Trophoblast cell (in vitro differentiated cells and primary cell): ENCODE measurements around the gene PMCH. TPM values are rescaled to one million over a fixed set of nuclear protein-coding genes. Genes with fewer than 3 reads are reported as not detected.
"Not testable (repeated sequence)": the region's sequence is repeated elsewhere in the genome, so short reads cannot be mapped to it uniquely, and the experiment has no call there.

Experiments used
- DNase-seq, 2 donors: peaks; one replicate each; pipeline ENCODE4 v3.0.0-alpha.2; 2016
- H2AFZ ChIP-seq: 2 replicates; pipeline ENCODE4 v1.6.1; 2013; ENCODE audit warnings: low read length, moderate library complexity, mild to moderate bottlenecking; ENCODE audit not compliant: insufficient read depth, poor library complexity
- H2AK5ac ChIP-seq: 2 replicates; pipeline ENCODE4 v1.6.1; 2013; ENCODE audit warnings: mild to moderate bottlenecking, low read length
- H2BK120ac ChIP-seq: 2 replicates; pipeline ENCODE4 v1.6.1; 2013; ENCODE audit warnings: low read length, mild to moderate bottlenecking, moderate library complexity; ENCODE audit not compliant: insufficient read depth, poor library complexity
- H2BK12ac ChIP-seq: 2 replicates; pipeline ENCODE4 v1.6.1; 2013; ENCODE audit warnings: mild to moderate bottlenecking, low read length, moderate library complexity
- H2BK5ac ChIP-seq: 2 replicates; pipeline ENCODE4 v1.6.1; 2013; ENCODE audit warnings: low read length, low read depth, moderate library complexity, mild to moderate bottlenecking; ENCODE audit not compliant: poor library complexity
- H3K14ac ChIP-seq: 2 replicates; pipeline ENCODE4 v1.6.1; 2013; ENCODE audit warnings: mild to moderate bottlenecking, low read length
- H3K18ac ChIP-seq: 2 replicates; pipeline ENCODE4 v1.6.1; 2013; ENCODE audit warnings: mild to moderate bottlenecking, low read length
- H3K23ac ChIP-seq: 2 replicates; pipeline ENCODE4 v1.6.1; 2013; ENCODE audit warnings: low read length
- H3K27ac ChIP-seq: 2 replicates; pipeline ENCODE4 v1.5.1; 2013; ENCODE audit warnings: low read depth, mild to moderate bottlenecking, inconsistent platforms, low read length, moderate library complexity
- H3K27me3 ChIP-seq: 2 replicates; pipeline ENCODE4 v1.6.1; 2013; ENCODE audit warnings: inconsistent platforms, mild to moderate bottlenecking, low read length, moderate library complexity; ENCODE audit not compliant: insufficient read depth
- H3K36me3 ChIP-seq, 2 experiments: 1 replicate in 1 of 2; 2 replicates in 1 of 2; pipeline ENCODE4 v1.6.1; 2013; ENCODE audit warnings: low read length in 2 of 2, mild to moderate bottlenecking in 2 of 2, moderate library complexity in 1 of 2; ENCODE audit not compliant: insufficient read depth in 2 of 2, control insufficient read depth in 1 of 2
- H3K4ac ChIP-seq: 2 replicates; pipeline ENCODE4 v1.6.1; 2013; ENCODE audit warnings: low read depth, mild to moderate bottlenecking, low read length, moderate library complexity
- H3K4me1 ChIP-seq, 2 experiments: 1 replicate in 1 of 2; 2 replicates in 1 of 2; pipeline ENCODE4 v1.6.1; 2013; ENCODE audit warnings: low read length in 2 of 2, mild to moderate bottlenecking in 2 of 2, moderate library complexity in 1 of 2; ENCODE audit not compliant: insufficient read depth in 2 of 2, control insufficient read depth in 1 of 2
- H3K4me2 ChIP-seq: 2 replicates; pipeline ENCODE4 v1.6.1; 2013; ENCODE audit warnings: inconsistent platforms, mild to moderate bottlenecking, low read length, moderate library complexity
- H3K4me3 ChIP-seq: 2 replicates; pipeline ENCODE4 v1.5.1; 2013; ENCODE audit warnings: mild to moderate bottlenecking, low read depth, low read length, inconsistent platforms
- H3K79me1 ChIP-seq: one replicate; pipeline ENCODE4 v1.6.1; 2013; ENCODE audit warnings: low read length
- H3K79me2 ChIP-seq: 2 replicates; pipeline ENCODE4 v1.6.1; 2013; ENCODE audit warnings: low read length, mild to moderate bottlenecking; ENCODE audit not compliant: control insufficient read depth, insufficient read depth, poor library complexity
- H3K9ac ChIP-seq: 2 replicates; pipeline ENCODE4 v1.6.1; 2013; ENCODE audit warnings: mild to moderate bottlenecking, low read length
- H3K9me3 ChIP-seq: 2 replicates; pipeline ENCODE4 v1.6.1; 2013; ENCODE audit warnings: low read depth, mild to moderate bottlenecking, control low read depth, inconsistent platforms, low read length; ENCODE audit not compliant: insufficient read depth
- H4K12ac ChIP-seq: 2 replicates; pipeline ENCODE4 v1.6.1; 2013; ENCODE audit warnings: low read depth, mild to moderate bottlenecking, low read length, moderate library complexity
- H4K8ac ChIP-seq: 2 replicates; pipeline ENCODE4 v1.6.1; 2013; ENCODE audit warnings: low read depth, mild to moderate bottlenecking, low read length, moderate library complexity
- H4K91ac ChIP-seq: one replicate; pipeline ENCODE4 v1.6.1; 2013; ENCODE audit warnings: low read depth, mild to moderate bottlenecking, low read length, moderate library complexity
- WGBS: extraction: QIAGEN DNeasy Blood & Tissue Kit; methylation state at CpG from one replicate; pipeline ENCODE4 v1.1.7; 2013; ENCODE audit warnings: missing lambda C conversion rate; ENCODE audit not compliant: insufficient read length, insufficient coverage; ENCODE audit errors: extremely low coverage; 5-methylcytosine and 5-hydroxymethylcytosine counted together
- polyA plus RNA-seq: library from polyadenylated mRNA; stranded (reverse); fragments of 200-250 nt; gene quantifications from 2 replicates; pipeline ENCODE4 v1.2.3, GENCODE V29; 2013

Gene PMCH, protein sequence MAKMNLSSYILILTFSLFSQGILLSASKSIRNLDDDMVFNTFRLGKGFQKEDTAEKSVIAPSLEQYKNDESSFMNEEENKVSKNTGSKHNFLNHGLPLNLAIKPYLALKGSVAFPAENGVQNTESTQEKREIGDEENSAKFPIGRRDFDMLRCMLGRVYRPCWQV
- not detected in 2 replicates for polyA plus RNA-seq

DNA sequence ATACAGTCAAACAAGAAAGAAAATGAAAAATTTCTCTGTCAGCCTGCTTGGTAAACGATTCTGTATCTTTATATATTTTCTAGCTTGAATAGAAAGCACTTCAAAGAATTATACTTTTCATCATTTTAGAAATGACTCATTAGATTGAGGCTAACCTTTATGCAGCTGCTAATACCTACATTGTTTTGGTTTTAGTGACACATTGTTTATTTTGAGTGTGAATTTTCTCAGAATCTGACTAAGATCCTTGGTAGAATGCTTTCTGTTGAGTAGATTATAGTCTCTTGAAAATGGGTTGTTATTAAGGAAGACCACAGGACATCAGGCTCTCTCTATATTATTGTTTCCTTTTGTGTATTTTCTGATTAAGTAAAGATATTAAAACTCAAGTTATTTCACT, at the start of gene PMCH:
Gene PMCH (minus strand): TSS at position 45 of the 400 bp plus-strand sequence. CDS start 63 bp downstream, outside the sequence.
- no peaks in the 10 kb centered on the region for H3K79me2 ChIP-seq
- H3K27me3 ChIP-seq, result no peaks in the 10 kb centered on the region
- H4K12ac ChIP-seq, result no peak within 1 kb of the TSS
- no peak within 1 kb of the TSS for H3K4ac ChIP-seq
- no peak within 1 kb of the TSS for H3K4me3 ChIP-seq
- no peaks in the 10 kb centered on the region for H3K36me3 ChIP-seq
- WGBS, result no CpG with 5 or more reads among the region's 1 CpG
- DNase-seq, result no peak
- no peak within 1 kb of the TSS for H4K8ac ChIP-seq
- no peak within 1 kb of the TSS for H3K14ac ChIP-seq
- no peaks in the 10 kb centered on the region for H3K79me1 ChIP-seq
- no peak within 1 kb of the TSS for H3K18ac ChIP-seq
- H3K4me1 ChIP-seq, result no peaks in the 10 kb centered on the region
- no peaks in the 10 kb centered on the region for H3K9me3 ChIP-seq
- no peak within 1 kb of the TSS for H4K91ac ChIP-seq
- H2BK12ac ChIP-seq, result no peak within 1 kb of the TSS
- H3K27ac ChIP-seq, result no peak within 1 kb of the TSS
- no peak within 1 kb of the TSS for H3K9ac ChIP-seq
- H2AK5ac ChIP-seq, result no peak within 1 kb of the TSS
- H2AFZ ChIP-seq, result no peak within 1 kb of the TSS
- H2BK5ac ChIP-seq, result no peak within 1 kb of the TSS
- no peak within 1 kb of the TSS for H3K4me2 ChIP-seq
- H3K23ac ChIP-seq, result no peak within 1 kb of the TSS
- H2BK120ac ChIP-seq, result no peak within 1 kb of the TSS

DNA sequence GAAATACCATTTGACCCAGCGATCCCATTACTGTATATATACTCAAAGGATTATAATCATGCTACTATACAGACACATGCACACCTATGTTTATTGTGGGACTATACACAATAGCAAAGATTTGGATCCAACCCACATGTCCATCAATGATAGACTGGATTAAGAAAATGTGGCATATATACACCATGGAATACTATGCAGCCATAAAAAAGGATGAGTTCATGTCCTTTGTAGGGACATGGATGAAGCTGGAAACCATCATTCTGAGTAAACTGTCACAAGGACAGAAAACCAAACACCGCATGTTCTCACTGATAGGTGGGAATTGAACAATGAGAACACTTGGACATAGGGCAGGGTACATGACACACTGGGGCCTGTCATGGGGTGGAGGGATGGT, 43.2 kb upstream of the PMCH start:
- H2AFZ ChIP-seq, result not testable (repeated sequence)
- WGBS, result no CpG with 5 or more reads among the region's 2 CpGs

DNA sequence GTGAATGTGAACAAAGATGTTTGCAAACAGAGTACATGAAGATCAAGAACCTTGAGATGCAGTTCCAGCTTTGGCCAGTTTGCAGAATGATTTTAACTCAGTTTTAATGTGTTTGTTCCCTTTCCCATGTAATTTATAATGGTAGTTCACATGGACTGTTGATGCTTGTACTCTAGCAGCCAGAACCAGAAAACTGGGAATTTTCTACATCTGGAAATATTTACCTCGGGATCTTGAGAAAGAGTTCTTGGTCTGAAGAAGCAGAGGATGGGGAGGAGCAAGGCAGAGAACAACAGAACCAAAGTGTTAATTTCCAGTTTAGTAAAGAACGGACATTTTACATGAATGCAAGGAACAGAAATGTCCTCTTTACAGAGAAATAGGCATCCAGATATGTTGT, 37.0 kb upstream of the PMCH start:
- Histone ChIP-seq H3K18ac (no peak overlapping the region), H3K23ac (no peak overlapping the region), H3K4me1 (no peaks in the 10 kb centered on the region), H4K12ac (no peak overlapping the region), H3K9ac (no peak overlapping the region), H3K27ac (no peak overlapping the region), H3K79me1 (no peaks in the 10 kb centered on the region), H3K36me3 (no peaks in the 10 kb centered on the region), H3K4me3 (no peak overlapping the region), H2BK5ac (no peak overlapping the region), H4K8ac (no peak overlapping the region), H2BK120ac (no peak overlapping the region), H3K27me3 (no peaks in the 10 kb centered on the region), H2AK5ac (no peak overlapping the region), H3K9me3 (no peaks in the 10 kb centered on the region), H3K4ac (no peak overlapping the region), H2AFZ (no peak overlapping the region), H3K4me2 (no peak overlapping the region), H4K91ac (no peak overlapping the region), H2BK12ac (no peak overlapping the region), H3K14ac (no peak overlapping the region), H3K79me2 (no peaks in the 10 kb centered on the region)
- DNase-seq, result no peak
- WGBS, result no CpG with 5 or more reads among the region's 2 CpGs

More for the DNA sequence above, 43.2 kb upstream of the PMCH start:
- H3K9ac ChIP-seq, H3K27me3 ChIP-seq, H4K12ac ChIP-seq, H3K36me3 ChIP-seq, H3K23ac ChIP-seq, H2BK120ac ChIP-seq, H2AK5ac ChIP-seq, DNase-seq, H4K8ac ChIP-seq, H3K27ac ChIP-seq, H3K4ac ChIP-seq, H3K4me3 ChIP-seq, H4K91ac ChIP-seq, H2BK12ac ChIP-seq, H3K9me3 ChIP-seq, H2BK5ac ChIP-seq, H3K4me2 ChIP-seq, H3K4me1 ChIP-seq, H3K14ac ChIP-seq, H3K79me1 ChIP-seq, H3K18ac ChIP-seq, H3K79me2 ChIP-seq: not testable (repeated sequence)

DNA sequence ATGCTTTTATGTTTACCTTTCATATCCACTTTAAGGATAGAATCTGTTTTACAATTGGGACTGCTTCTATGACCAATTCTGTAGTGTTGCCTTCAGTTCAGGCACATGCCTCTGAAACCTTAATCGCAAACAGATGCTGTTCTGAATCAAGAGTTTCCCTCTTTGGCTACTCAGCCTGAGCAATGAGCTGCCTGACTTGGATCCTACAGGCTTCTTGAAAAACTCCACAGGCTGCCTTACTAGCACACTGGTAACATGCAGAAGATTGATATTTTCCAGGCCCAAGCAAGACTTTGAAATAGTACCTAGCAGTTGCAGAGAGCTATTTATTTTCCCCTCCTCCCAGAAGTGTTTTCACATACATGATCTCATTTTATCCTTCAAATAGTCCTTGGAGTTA, 34.8 kb upstream of the PMCH start:
- H3K79me1 ChIP-seq, result no peaks in the 10 kb centered on the region
- no peak overlapping the region for H3K27ac ChIP-seq
- no peak overlapping the region for H4K8ac ChIP-seq
- H2BK120ac ChIP-seq, result no peak overlapping the region
- no peak overlapping the region for H3K14ac ChIP-seq
- H3K4me2 ChIP-seq, result no peak overlapping the region
- no peaks in the 10 kb centered on the region for H3K79me2 ChIP-seq
- no peaks in the 10 kb centered on the region for H3K36me3 ChIP-seq
- no peak overlapping the region for H4K12ac ChIP-seq
- no peaks in the 10 kb centered on the region for H3K9me3 ChIP-seq
- no CpG with 5 or more reads among the region's 1 CpG for WGBS
- no peak overlapping the region for H3K4me3 ChIP-seq
- no peak overlapping the region for H2BK12ac ChIP-seq
- H2AK5ac ChIP-seq, result no peak overlapping the region
- H3K4ac ChIP-seq, result no peak overlapping the region
- H3K4me1 ChIP-seq, result no peaks in the 10 kb centered on the region
- no peak overlapping the region for H4K91ac ChIP-seq
- H3K18ac ChIP-seq, result no peak overlapping the region
- no peak for DNase-seq
- H3K27me3 ChIP-seq, result no peaks in the 10 kb centered on the region
- no peak overlapping the region for H2AFZ ChIP-seq
- H3K23ac ChIP-seq, result no peak overlapping the region
- no peak overlapping the region for H2BK5ac ChIP-seq
- H3K9ac ChIP-seq, result no peak overlapping the region
